ENCODE results near the gene ZNF644.
"Not testable (repeated sequence)": the region's sequence is repeated elsewhere in the genome, so short reads cannot be mapped to it uniquely, and the experiment has no call there.

Gene ZNF644

DNA sequence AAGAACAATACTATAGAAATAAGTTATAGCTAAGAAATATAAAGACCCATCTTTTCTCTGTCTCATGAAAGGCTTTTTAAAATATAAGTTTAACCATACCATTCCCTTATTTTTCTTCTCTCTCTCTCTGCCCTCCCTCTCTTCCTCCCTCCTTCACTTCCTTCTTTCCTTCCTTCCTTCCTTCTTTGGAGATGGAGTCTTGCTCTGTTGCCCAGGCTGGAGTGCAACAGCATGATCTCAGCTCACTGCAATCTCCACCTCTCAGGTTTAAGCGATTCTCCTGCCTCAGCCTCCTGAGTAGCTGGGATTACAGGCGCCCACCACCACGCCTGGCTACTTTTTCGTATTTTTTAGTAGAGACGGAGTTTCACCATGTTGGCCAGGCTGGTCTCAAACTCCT, 94.2 kb downstream of the ZNF644 start:
- DNase-seq = not testable (repeated sequence)

DNA sequence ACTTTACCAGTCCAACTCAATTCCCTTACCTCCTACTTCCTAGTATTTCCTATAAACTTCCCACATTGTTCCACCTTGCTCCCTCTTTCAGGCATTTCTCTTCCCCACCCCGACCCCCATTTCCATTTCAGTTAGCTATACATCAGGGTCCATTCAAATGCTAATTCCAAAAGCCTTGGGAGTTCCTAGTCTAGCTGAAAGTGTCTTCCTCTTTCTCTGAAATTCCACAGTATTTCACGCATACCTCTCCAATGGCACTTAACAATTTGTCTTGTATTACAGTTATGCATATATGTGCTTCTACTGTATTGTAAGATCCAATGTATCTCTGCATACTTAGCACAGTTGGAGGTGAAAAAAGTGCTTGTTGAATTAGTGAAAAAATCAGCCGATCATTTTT, 94.9 kb downstream of the ZNF644 start:
- no peak for DNase-seq

DNA sequence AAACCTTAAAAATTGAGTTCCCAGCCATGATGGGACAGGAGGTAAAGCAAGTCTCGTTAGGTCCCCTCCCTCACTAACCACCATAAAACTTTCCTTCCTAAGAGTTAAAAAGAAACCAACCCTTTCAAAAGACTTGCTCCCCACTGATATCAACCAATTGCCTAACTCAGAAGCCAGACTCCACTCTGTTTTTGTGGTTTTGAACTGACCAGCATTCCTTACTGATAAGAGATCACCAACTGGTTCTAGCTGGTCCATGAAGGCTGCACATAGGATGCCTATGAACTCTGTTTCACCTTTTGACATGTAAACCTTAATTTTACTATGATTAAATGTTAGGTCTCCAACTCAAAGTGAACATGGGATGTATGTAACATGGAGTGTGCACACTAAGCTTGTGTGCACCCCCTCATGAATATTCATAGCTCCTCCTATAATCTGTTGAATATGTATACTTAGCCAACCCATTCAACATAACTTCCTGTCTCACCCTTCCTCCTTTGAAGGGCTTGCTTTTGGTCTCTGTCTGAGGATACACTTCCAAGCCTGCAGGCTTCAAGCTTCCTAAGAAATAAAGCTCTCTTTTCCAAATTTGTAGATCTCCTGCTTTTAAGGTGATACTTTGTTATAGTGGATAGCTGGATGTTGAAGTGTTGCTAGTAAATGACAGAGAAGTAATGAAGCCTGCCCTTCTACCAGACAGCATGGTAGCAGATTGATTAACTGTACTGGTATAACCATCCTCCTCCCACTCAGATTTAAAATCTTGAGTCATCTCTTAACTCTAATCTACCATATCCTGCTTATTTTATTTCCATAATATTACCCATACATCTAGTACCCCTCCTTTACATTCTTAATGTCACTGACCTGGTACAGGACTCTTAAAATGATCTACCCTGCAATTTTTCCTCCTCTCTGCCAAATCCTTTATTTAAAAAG, 95.6 kb downstream of the ZNF644 start:
- DNase-seq = no peak

DNA sequence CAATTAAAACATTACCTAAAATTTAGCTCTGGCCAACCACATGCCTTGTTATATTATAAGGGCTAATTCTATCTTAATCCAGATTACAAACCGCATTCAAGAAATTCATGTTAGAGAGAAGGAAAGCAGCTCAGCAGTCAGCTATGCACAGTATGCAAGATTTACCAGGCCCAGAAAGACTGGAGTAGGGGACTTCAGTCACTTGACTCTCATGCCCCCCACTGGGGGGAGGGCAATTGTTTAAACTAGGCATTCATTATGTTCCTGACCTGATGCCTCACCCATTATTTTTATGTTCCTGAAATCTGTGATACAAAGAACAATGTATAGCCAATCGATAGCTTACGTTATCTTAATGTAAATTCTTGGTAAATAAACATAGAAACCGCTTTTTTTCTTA, 96.9 kb downstream of the ZNF644 start:
- no peak for DNase-seq

DNA sequence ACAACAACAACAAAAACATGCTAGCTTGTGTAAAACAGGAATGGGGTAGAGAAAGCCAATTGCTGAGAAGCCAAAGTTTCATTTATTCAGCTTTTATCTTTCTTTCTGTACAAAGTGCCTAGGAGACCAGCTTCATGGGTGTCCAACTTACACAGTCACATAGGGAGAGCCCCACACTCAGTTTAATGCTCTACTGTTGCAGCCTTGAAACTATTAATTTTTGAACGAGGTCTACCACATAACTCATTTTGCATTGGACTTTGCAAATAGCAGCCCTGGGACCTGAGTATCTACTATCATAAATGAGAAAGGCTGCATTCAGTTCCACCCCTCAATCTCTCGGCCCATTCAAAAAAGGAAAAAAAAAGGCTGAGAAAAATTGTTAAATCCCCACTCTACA, 98.8 kb downstream of the ZNF644 start:
- no peak for DNase-seq

DNA sequence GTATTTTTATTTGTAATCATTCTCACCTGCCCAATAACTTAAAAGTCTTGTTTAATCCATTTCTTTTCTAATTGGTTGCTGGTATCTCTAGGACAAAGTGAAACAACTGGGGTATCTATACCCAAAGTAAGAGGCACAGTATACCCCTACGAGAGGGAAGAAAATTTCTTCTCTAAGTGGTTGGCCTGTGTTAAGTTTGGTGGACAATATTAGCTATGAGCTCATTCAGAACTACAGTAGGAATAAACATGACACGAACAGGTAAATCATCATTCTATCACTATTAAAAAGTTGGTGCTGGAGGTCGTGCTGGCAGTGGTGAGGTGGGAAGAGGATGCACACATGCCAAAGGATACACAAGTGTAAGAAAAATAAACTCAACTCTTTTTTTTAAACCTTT, 99.6 kb downstream of the ZNF644 start:
- DNase-seq = no peak

DNA sequence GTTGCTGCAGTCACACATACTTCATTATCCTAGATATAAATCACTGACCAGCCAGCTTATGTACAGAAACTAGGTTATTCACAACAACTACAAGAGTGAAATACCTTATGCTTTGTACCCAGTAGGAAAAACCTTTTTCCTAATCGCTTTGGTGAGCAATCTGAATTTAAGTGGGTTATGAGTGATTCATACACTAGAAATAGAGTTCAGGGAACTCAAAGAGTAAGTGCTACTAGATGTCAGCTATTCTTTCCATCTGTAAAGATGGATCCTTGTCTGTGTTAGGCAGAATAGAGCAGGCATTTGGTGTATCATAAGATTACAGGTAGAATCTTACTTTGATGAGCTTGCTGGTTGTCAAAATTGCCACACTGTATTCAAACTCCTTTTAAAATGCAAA, 101.9 kb downstream of the ZNF644 start:
- DNase-seq = no peak

DNA sequence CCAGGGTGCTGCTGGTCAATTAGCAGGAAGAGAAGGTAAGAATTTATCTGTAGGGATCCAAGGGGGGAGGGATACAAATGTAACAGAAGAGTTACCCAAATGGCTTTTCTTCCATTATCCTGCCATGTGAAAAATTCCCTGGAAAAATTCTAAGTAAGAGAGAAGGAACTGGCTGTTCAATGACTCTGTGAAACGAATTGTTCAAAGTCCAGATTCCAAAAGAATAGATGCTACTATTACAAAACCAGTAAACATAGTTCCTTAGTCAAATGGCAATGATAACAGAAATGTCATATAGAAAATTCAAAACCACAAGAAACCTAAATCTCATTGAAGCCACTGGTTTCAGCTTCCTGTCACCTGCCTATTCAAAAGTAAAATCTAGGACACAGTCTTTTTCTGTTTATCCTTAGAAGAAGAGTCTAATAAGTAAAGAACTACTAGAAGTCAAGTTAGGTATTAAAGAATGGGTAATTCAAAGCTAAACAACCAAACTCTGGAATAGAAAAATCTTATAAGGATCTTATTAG, 102.6 kb downstream of the ZNF644 start:
- no peak for DNase-seq

DNA sequence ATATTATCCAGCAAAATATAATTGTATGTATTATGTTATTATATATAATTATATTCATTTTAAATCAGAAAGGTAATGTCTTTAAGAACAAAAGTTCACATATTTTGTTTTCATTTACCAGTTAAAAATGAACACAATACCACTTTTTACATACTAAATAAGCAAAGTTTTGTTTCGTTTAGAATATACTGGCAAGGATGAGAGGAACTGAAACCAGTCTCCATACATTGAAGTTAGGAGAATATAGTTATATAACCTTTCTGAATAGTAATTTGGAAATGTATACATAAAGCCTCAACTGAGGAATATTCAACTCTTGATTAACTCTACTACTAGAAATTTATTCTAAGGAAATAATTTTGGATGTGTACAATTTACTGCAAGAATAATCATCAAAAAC, 110.5 kb downstream of the ZNF644 start:
- no peak for DNase-seq

DNA sequence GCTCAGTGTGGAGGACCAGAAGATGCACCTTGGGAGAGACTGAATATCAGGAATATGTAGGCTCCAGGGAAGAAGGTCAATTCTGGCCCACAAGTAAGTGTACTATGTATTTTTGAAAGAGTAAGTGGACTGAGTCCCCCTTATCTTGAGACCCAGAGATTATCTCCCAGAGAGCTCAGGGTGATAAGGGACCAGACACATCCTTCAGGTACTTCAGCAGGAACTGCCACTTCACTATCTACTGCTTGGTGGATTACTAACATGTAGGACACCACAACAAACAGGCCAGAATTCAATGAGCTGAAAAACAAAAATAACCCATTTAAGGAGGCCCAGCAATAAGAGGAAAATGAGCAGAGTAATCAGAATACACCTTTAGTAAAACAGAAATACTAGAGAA, 119.2 kb downstream of the ZNF644 start:
- no peak for DNase-seq

DNA sequence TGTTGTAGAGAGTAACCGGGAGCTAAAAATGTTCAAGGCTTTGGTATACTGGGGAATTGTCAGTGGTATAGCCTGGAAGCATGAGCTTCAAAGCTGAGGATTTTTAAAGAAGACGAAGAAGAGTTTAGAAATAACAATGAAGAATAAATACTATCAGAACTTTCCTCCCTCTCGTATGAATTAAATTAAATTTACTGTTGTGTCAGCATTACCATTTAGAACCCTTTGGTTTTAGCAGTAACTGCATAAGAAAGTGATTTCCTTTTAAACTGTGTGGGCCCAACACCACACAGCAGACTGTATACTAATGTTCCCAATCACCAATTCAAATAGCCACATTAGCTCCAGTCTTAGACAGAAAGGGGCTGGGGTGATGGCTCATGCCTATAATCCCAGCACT, 122.6 kb downstream of the ZNF644 start:
- no peak for DNase-seq

DNA sequence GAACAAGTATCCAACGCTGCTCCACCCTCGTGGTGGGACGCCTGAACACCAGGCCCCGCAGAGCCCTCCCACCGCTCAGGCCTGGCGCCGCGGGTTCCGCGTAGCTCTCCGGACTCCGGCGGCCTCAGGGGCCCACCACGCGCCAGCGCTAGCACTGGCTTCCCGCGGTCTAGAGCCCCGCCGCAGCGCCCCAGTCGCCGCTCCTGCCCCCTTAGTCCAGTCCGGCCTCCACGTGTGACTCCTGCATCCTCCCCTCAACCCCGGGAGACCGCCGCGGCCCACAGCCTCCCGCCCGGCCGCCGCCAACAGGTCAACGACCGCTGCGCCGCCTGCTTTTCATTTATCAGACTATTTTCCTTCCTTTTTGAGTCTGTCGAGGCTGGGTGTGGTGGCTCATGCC, 128.2 kb downstream of the ZNF644 start:
- DNase-seq = not testable (repeated sequence)

DNA sequence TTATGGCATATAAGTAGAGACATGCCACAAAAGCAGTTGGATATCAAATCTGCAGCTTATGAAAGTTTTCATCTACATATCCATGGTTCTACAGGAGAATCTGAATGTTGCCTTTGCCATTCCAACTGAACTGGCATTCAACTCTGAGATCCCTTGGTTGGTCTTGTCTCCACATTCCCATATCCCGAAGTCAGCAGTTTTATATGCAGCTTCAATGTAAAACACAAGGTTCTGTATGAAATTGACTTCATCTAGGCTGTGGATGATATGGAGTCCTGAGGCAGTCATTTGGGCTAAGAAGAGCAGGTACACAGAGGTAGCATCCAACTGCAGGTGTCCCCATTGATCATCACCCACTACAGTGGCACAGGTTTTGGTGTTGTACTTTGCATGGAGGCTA, 129.0 kb downstream of the ZNF644 start:
- DNase-seq = not testable (repeated sequence)

DNA sequence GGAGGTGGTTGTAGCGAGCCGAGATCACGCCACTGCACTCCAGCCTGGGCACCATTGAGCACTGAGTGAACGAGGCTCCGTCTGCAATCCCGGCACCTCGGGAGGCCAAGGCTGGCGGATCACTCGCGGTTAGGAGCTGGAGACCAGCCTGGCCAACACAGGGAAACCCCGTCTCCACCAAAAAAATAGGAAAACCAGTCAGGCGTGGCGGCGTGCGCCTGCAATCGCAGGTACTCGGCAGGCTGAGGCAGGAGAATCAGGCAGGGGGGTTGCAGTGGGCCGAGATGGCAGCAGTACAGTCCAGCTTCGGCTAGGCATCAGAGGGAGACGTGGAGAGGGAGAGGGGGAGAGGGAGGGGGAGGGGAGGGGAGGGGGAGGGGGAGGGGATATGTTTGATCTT, 129.6 kb downstream of the ZNF644 start:
- not testable (repeated sequence) for DNase-seq

DNA sequence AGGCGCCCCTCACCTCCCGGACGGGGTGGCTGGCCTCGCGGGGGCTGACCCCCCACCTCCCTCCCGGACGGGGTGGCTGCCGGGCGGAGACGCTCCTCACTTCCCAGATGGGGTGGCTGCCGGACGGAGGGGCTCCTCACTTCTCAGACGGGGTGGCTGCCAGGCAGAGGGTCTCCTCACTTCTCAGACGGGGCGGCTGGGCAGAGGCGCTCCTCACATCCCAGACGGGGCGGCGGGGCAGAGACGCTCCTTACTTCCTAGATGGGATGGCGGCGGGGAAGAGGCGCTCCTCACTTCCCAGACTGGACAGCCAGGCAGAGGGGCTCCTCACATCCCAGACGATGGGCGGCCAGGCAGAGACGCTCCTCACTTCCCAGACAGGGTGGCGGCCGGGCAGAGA, 130.1 kb downstream of the ZNF644 start:
- not testable (repeated sequence) for DNase-seq

DNA sequence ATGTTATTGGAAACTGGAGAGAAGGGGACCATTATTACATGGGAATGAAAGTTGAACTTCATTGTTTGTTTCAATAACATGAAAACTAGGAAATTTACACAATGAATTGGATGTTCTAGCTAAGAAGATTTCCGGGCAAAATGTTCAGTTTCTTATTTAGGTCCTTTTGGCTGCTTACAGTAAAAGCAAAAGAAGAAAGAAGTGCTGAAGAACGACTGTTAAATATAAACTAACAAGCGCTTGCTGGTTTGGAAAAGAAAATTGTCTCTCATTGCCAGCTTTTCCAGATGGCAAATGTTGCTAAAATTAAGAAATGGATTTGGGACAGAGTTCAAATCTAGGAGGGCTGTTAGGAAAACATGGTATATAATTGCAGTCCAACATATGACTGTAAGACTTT, 139.6 kb downstream of the ZNF644 start:
- DNase-seq = no peak

DNA sequence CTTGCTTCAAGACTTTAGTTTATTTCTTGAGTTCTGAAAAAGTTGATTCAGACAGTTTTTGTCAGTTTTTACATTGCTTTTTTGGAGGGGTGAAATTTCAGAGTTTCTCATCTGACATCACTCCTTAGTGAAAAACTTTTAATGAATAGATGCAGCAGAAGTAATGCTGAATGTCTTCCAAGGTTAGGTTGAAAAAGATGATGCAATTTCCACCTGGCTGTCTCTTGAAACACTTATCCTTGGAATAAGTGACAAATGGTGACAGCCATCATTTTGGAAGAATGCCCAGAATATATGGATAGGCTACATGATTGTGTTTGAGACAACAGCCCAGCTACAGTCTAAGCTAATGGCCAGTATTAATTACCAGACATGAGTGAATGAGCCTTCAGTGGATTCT, 140.8 kb downstream of the ZNF644 start:
- no peak for DNase-seq

DNA sequence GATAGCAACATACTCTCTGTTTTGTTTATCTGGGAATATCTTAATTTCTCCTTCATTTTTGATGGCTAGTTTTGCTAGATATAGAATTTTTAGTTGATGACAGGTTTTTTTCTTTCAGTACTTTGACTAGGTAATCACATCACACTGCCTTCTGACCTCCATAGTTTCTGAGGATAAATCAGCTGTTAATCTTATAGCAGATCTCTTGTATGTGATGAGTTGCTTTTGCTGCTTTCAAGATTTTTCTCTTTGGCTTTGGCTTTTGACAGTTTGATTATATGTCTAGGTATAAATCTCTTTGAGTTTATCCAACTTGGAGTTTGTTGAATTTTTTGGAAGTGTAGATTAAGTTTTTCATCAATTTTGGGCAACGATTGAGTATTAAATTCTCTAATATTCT, 142.6 kb downstream of the ZNF644 start:
- DNase-seq = no peak

DNA sequence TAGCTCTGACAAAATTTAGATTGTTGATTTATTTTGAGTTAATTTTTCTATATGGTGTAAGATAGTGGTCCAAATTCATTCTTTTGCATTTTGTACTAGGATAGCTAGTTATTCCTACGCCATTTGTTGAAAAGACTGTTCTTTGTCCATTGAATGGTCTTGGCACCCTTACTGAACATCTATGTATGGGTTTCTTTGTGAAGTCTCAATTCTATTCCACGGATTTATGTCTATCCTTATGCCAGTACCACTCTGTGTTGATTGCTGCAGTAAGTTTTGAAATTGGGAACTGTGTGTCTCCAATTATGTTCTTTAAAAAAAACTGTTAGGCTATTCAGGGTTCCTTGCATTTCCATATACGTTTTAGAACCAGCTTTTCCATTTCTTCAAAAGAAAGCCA, 145.7 kb downstream of the ZNF644 start:
- no peak for DNase-seq

All from right kidney (tissue), 1 donor.